Measurements from ENCODE around the gene INPP5J. TPM values are rescaled to one million over a fixed set of nuclear protein-coding genes. Genes with fewer than 3 reads are reported as not detected.

Gene INPP5J
- total and polyA plus RNA-seq, 10 of the 15 experiments (the other 5 are each of a cell fraction or from before 2014, with no cell fraction given): 0.18 to 2.8 (median 1.5) TPM; not detected in 1

GRCh38 chr22:31133911-31134310 lies 11.1 kb downstream of the INPP5J start (continued):
- TF ChIP-seq MYC (IDR thresholded peaks at IDR 0.05; ENCODE audit: insufficient read depth, insufficient read length, insufficient replicate concordance, low read length, severe bottlenecking): no peak
- TF ChIP-seq HDAC6 (IDR thresholded peaks at IDR 0.05; ENCODE audit: unreplicated experiment): no peak
- TF ChIP-seq LARP7 (IDR thresholded peaks at IDR 0.05): no peak
- TF ChIP-seq ZNF207 (IDR thresholded peaks at IDR 0.05; ENCODE audit: borderline replicate concordance): no peak
- no peak for TF ChIP-seq PRDM15 (CRISPR knock-in tag; IDR thresholded peaks at IDR 0.05)
- TF ChIP-seq ZNF384 (IDR thresholded peaks at IDR 0.05; ENCODE audit: borderline replicate concordance, low read depth, low read length): no peak

DNA sequence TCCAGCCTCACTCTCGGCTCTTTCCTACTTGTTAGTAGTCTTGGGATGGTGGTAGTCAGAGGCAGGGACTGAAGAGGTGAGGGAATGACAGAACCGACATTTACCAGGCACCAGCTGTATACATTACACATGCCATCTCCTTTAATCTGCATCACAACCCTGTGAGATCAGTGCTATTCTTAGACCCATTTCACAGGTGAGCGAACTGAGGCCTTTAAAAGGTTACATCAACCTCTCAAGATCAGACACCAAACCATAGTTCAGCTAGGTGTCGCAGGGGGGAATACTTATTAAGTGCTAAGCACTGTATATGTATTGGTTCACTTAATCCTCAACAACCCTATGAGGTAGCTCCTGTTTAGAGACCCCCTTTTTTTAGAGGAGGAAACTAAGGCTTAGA lies 11.9 kb downstream of the INPP5J start:
- FAIRE-seq (no peak), ATAC-seq (no peak), DNase-seq (ENCODE audit: low read depth, low spot score) (no peak)
- POLR2A ChIA-PET: no interaction called here
- intact Hi-C loops (cut with micrococcal nuclease; ENCODE audit: unreplicated experiment): no loop called here
- BruUV-seq (replicated peaks): no TSS peak
- no peaks in the 10 kb centered on the region for H3K79me2 ChIP-seq (ENCODE audit: control insufficient read depth, insufficient read depth, low read length)
- no peak overlapping the region for H3K4me2 ChIP-seq (ENCODE audit: control insufficient read depth, insufficient read depth)
- no peaks in the 10 kb centered on the region for H3K9me3 ChIP-seq (replicated peaks; ENCODE audit: control insufficient read depth, insufficient read depth, low read length)
- SMC1A ChIA-PET (ENCODE audit: uncharacterized antibody, unreplicated experiment): interaction anchor here (1.5 kb wide), 1 partner anchor 96 kb away, joined by 3 read pairs; no protein-coding TSS in a partner anchor
- RAD21 ChIA-PET (ENCODE audit: unreplicated experiment): no interaction called here
- H3K36me3 ChIP-seq (ENCODE audit: control insufficient read depth in 2 of 2, insufficient read depth in 2 of 2, low read length in 1 of 2): no peaks in the 10 kb centered on the region
- no peak overlapping the region for H2AFZ ChIP-seq (ENCODE audit: control insufficient read depth, low read depth, low read length)
- no peak overlapping the region for H3K4me3 ChIP-seq
- H3K4me1 ChIP-seq (ENCODE audit: control insufficient read depth, insufficient read depth, low read length): no peaks in the 10 kb centered on the region
- H3K27ac ChIP-seq (ENCODE audit: control insufficient read depth, insufficient read depth): no peak overlapping the region
- WGBS (ENCODE audit: insufficient coverage, insufficient replicate concordance, low lambda C conversion rate, missing lambda C conversion rate): 12% methylated on average over 4 of the region's 4 CpGs
- CTCF ChIA-PET: no interaction called here
- no peaks in the 10 kb centered on the region for H3K27me3 ChIP-seq (replicated peaks in 1 of 2; ENCODE audit: control insufficient read depth in 2 of 2, insufficient read depth in 2 of 2, low read length in 1 of 2)
- H4K20me1 ChIP-seq (ENCODE audit: control insufficient read depth, insufficient read depth): no peaks in the 10 kb centered on the region
- in situ Hi-C loops (cut with MboI): no loop called here
- H3K9ac ChIP-seq (ENCODE audit: control insufficient read depth, insufficient read depth, low read length): no peak overlapping the region
- TF ChIP-seq RUNX3 (IDR thresholded peaks at IDR 0.05; ENCODE audit: low read length) (no peak), ZNF687 (IDR thresholded peaks at IDR 0.05) (no peak), SIN3A (IDR thresholded peaks at IDR 0.05; ENCODE audit: low read depth, low read length) (no peak), ZNF384 (IDR thresholded peaks at IDR 0.05; ENCODE audit: borderline replicate concordance, low read depth, low read length) (no peak), ZNF24 (IDR thresholded peaks at IDR 0.05) (no peak), BCLAF1 (IDR thresholded peaks at IDR 0.05) (no peak), ZNF274 (IDR thresholded peaks at IDR 0.05; ENCODE audit: insufficient read depth, insufficient read length) (no peak), TBL1XR1 (IDR thresholded peaks at IDR 0.05; ENCODE audit: low read depth, low read length) (no peak)

Measured in GM12878 (cell line).